Activated CD8-positive, alpha-beta memory T cell treated with anti-CD3 and anti-CD28 coated beads, Interleukin-2, amount 50 U/mL, for 4 hours (primary cell): ENCODE measurements around the gene INPP5A.

Experiments used
- DNase-seq: peaks from one replicate; pipeline ENCODE4 v3.0.0-alpha.2; 2020

Gene INPP5A

GRCh38 chr10:132684164-132684891 is 146.7 kb downstream of the INPP5A start:
- peak; percentile 32 for DNase-seq

DNA sequence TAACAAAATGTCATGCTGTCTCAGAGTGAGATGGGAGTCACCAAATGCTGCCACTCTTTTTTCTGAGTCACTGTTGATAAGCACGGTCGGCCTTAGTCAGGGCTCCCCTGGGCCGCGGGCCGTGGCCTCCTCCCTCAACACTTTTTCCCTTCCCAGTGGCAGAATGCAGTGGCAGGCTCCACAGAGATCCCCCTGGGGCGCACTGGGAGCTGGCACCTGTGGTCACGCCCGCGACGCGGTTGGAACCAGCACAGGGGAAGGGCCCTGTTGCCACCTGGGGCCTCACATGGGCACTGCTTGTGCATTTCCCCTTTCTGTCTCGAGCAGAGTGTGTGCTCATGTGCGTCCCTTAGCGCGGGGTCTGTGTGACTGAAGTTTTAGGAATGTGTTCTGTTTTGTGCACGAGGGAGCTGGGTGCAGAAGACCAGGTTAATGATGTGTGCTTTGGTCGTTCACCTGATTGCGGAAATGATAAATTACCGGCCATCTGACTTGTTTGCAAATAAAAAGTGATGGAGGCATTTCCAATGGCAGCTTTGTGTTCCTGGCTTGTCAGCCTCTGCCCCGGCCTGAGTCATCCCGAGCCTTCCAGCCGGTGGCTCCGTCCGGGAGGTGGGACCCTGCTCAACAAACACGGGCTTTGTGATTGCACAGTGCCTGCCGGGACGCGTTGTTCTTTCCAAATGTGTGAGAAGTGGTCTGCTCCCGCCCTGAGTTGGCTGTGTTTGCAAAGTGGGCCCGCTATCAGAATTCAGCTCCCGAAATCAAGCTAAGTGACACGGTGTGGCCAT is 147.7 kb downstream of the INPP5A start:
- DNase-seq: peak; percentile 23

GRCh38 chr10:132685921-132686680 is 148.5 kb downstream of the INPP5A start:
- DNase-seq: peak; percentile 5

DNA sequence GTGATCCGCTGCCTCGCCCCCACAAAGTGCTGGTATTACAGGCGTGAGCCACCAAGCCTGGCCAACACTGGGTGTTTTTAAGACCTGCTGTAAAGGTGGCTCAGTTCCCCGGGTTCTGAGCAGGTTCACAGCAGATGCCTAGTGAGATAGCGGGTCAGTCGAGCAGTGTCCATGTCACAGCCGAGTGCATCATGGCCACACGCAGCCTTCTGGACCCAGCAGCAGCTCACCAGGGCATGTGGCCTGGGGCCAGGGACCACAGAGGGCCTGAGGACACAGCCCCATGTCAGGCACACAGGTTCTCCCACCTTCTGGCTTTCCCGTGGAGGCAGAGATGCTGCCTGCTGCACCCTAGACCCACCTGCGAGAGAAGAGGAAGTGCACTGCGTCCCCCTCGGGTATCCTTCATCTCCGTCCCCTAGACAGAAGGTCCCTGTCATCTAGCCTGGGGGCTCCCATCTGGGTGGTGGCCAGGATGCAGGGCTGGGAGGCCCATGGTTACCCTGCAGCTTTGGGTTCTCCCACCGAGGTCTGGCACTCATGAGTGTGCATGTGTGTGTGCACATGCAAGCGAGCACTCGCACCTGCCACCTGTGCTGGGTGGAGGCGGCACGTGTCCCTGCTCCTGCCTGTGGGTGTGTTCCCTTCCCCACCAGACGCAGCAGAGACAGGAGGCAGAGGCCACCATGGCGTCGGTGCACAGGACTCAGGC is 149.8 kb downstream of the INPP5A start:
- no peak for DNase-seq

DNA sequence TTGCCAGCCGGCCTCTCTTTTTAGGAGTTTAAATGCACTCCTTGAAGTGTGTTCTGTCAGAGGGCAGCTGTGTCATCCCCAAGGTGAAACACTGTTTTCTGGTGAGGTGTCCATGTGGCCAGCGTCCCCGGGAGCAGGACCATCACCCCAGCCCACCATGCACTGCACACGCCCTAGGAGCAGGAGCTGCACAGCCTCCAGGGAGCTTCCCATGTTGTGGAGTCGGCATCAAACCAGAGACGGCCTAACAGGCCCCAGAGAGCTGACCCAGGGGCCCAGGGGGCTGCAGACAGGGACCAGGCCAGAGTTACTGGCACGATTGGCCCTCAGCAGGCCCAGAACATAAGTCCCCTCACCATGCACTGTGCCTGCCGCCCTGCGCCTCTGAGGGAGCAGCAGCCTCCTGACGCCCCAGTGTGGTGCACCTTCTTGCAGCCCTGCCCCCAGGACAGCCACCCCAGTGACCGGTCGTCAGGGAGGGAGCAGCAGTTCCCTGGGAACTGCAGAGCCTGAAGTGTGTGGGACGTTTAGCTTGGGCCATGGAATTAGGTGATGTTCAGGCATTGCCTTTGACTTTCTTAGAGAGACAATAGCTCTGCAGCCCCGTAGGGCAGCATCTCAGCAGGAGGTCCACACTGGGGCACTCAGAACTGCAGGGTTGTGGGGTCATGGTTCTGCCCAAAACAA is 150.4 kb downstream of the INPP5A start:
- no peak for DNase-seq

DNA sequence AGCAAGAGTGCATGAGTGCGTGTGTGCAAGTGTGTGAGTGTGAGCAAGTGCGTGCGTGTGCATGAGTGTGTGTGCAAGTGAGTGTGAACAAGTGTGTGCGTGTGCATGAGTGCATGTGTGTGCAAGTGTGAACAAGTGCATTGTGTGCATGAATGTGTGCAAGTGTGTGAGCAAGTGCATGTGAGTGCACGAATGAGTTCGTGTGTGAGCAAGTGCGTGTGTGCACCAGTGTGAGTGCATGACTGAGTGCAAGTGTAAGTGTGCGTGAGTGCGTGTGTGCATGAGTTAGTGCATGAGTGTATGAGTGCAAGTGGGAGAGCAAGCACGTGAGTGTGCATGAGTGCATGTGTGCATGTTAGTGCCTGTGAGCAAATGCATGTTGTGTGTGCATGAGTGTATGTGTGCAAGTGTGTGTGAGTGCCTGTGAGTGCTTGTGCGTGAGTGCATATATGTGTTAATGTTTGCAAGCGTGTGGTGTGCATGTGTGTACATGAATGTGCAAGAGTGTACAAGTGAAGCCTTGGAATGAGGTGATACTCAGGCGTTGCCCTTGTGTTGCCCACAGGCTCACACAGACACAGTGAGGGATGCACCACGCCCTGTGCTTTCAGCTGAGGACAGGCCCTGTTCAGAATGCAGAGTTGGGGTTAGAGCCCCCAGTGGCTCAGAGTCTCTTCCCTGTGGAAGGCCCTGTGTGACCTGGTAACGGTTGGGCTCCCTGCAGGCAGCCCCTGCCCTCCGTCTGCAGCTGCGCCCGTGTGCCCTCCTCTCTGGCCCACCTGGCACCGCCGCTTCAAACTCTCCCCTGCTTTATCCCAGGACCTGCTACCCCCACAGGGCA is 151.2 kb downstream of the INPP5A start:
- DNase-seq: no peak

- DNase-seq: no peak
Measured at GRCh38 chr10:132689721-132690360, 152.3 kb downstream of the INPP5A start.

DNA sequence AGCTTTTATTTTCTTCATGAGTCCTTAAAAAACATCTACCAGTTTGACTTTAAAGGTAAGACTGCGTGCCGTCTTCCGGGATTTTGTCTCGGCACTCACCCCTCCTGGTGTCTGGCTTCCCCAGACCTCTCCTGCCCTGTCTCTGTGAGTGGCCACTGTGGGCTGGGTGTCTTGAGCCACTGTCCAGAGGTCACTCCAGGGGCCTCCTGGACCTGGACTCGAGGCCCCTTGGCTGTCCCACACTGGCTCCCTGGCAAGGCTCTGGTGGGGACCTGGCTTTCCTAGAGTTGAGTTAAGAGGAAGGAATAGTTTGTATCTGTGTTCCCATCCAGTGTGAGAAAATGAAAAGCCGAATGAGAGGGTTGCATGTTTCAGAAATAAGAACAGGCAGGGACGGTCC is 152.8 kb downstream of the INPP5A start:
- no peak for DNase-seq

- no peak for DNase-seq
Measured at GRCh38 chr10:132690821-132691610, 153.4 kb downstream of the INPP5A start.

- no peak for DNase-seq
Measured at GRCh38 chr10:132691711-132692153, 154.1 kb downstream of the INPP5A start.

GRCh38 chr10:132692311-132692710 is 154.7 kb downstream of the INPP5A start:
- no peak for DNase-seq

DNA sequence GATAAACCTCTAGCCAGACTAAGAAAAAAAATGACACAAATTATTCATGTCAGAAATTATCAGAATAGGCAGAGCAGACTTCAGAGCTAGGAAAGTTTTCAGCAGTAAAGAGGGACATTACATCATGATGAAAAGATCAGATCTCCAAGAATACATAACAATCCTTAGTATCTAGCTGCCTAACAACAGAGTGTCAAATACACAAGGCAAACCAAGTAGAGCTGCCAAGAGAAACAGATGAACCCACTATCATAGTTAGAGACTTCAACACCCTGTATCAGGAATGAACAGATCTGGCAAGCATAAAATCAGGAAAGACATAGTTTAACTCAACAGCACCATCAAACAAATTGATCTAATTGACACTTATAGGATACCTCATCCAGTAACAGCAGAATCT is 156.1 kb downstream of the INPP5A start:
- DNase-seq: no peak

- no peak for DNase-seq
Measured at GRCh38 chr10:132696204-132696603, 158.6 kb downstream of the INPP5A start.

DNA sequence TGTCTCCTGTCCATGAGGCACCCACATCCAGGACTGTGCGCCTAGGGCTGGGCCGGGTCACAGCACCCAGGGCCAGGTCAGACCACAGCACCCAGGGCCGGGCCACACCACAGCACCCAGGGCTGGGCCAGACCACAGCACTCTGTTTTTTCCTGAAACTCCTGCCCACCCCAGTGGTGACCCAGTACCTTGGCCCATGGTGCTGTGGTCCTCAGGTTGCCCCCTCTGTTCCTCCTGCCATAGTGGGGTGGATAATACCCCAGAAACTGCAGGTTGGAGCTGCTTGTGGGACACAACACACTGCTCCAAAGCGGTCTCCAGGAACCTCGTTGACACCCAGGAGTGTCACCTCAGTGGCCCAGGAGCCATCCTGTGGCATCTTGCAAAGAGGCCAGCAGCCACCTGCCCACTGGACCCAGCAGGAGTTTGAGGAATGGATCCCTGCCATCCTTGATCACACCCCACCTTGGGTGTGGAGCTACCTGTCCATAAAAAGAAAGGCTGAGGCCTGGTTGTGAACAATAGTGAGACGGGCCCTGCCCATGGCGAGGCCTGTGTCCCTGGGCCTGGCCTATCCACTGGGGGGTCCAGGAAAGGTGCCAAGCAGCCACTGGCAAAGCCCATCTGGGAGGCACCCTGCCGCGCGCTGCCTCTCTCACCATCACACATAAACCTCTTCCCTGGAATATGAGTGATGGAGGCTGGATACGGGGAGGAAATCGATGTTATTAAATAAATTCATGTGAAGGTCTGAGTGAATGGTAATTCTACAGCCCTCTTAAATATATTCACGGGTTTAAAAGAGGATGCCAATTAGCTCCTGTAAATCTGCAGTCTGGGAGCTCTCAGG is 159.4 kb downstream of the INPP5A start:
- DNase-seq: no peak

DNA sequence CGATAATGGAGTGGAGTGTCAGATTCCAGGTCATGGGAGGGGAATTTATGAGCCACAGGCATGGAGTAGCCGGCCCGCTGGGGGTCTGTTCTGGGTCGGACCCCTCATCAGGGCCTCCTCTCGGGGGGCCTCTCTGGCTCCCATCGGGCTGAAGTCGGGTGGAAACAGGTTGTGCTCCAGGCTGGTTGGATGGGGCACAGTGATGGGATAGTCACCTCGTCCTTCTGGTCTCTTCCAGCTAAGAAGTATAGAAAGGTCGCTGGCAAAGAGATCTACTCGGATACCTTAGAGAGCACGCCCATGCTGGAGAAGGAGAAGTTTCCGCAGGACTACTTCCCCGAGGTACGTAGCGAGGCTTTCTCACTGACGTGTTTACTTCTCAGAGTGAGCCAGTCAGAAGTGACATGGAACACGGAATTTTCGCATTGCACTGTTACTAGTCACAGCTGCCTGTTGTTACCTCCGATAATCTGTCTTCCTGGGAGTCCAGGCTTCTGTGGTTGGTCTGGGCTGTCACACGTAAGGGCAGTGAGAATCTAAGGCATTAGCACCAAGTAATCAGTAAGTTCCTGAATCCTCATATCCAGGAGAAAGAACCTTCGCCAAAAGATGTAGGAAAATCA is 160.1 kb downstream of the INPP5A start:
- DNase-seq: no peak

GRCh38 chr10:132698211-132698751 is 160.7 kb downstream of the INPP5A start:
- DNase-seq: no peak

DNA sequence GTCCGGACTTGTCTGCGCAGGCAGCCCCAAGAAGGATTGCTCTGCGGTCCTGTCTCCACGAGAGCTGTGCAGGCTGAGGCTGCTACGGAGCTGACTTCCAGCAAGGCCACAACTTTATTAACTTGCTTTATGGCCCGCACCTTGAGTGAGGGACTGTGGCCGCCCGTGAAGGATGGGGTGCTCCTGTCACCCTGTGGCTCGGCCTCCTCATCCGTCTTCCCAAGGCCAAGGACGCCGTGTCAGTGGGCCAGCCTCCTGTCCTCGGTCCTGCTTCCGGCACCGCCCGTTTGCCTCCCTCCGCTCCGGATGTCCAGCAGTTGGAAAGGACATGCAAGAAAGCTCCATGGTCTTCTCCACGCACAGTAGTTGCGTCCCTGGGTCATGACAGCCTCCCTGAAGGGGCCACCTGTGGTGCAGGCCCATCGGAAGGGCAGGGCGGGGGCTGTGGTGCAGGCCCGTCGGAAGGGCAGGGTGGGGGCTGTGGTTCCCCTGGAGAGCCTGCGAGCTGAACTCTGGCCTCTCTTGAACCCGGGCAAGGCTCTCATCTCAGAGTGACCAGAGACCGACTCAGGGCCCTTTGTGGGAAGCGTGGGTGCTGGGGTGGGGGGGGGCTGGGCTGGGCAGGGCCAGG is 161.3 kb downstream of the INPP5A start:
- no peak for DNase-seq
